Measurements from ENCODE around the gene PAX5. TPM values are rescaled to one million over a fixed set of nuclear protein-coding genes. Genes with fewer than 3 reads are reported as not detected.

Gene PAX5
- polyA plus RNA-seq, 2 of the 4 experiments (the other 2 are of a cell fraction), result not detected

GRCh38 chr9:36796671-36797419 is 237.2 kb downstream of the PAX5 start:
- FAIRE-seq, result no peak
- ChIA-PET POLR2A (no interaction called here), CTCF (interaction anchor here (0.8 to 12.3 kb wide), 6 partner anchors 9 to 178 kb away, joined by 3 to 95 read pairs (median 3); no protein-coding TSS in a partner anchor)
- no peak for DNase-seq (ENCODE audit: low read depth in 1 of 2, low spot score in 1 of 2)
- H3K27ac ChIP-seq, result no peak overlapping the region
- TF ChIP-seq PHF8 (IDR thresholded peaks at IDR 0.05; ENCODE audit: borderline replicate concordance, low read depth), result no peak
- no peak for TF ChIP-seq HES2 (IDR thresholded peaks at IDR 0.05)
- no peak for TF ChIP-seq RFX5 (IDR thresholded peaks at IDR 0.05)
- no peak for TF ChIP-seq CHD2 (IDR thresholded peaks at IDR 0.05; ENCODE audit: low read length, partially characterized antibody)
- TF ChIP-seq POLR2AphosphoS2 (conservative IDR thresholded peaks at IDR 0.05; ENCODE audit: low read length), result no peak
- TF ChIP-seq RAD21 (conservative IDR thresholded peaks at IDR 0.05 in 1 of 2, IDR thresholded peaks at IDR 0.05 in 1 of 2), result no peak
- ATAC-seq, result no peak
- peaks cover 20% of the 10 kb centered on the region for H3K9me3 ChIP-seq
- H3K4me1 ChIP-seq, result no peaks in the 10 kb centered on the region
- H3K4me2 ChIP-seq, result no peak overlapping the region
- H3K4me3 ChIP-seq, result no peak overlapping the region
- 45% methylated on average over 5 of the region's 5 CpGs for WGBS (ENCODE audit: missing lambda C conversion rate)

DNA sequence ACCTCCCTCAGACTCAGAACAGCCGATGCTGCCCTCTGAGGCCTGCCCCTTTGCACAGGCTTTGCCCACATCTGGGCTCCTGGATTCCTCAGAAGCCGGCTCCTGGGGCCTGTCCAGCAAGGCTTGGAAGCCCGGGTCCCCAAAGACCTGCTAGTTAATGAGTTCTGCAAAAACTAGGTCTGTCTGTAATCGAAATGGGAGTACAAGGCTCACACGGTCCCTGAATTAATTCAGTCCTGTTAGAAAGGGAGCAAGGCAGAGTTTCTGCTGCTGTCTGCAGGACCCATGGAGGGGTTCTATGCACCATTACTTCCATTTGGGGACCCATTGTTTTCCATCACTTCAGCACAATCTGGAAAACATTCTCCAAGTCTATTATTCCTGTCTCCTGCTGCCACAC is 239.6 kb downstream of the PAX5 start:
- no peaks in the 10 kb centered on the region for H3K4me1 ChIP-seq
- no peak overlapping the region for H3K4me3 ChIP-seq
- no peak for ATAC-seq
- ChIA-PET POLR2A (no interaction called here), CTCF (interaction anchor here (12.3 kb wide), 1 partner anchor 64 kb away, joined by 95 read pairs; no protein-coding TSS in a partner anchor)
- peaks cover 20% of the 10 kb centered on the region for H3K9me3 ChIP-seq
- FAIRE-seq, result no peak
- TF ChIP-seq NPAS2 (CRISPR knock-in tag; IDR thresholded peaks at IDR 0.05; ENCODE audit: borderline replicate concordance) (no peak), FOSL2 (IDR thresholded peaks at IDR 0.05) (no peak), FOSL2 (CRISPR knock-in tag; IDR thresholded peaks at IDR 0.05) (no peak), KDM5A (IDR thresholded peaks at IDR 0.05) (no peak), SREBF2 (IDR thresholded peaks at IDR 0.05) (no peak), ZNF302 (CRISPR knock-in tag; IDR thresholded peaks at IDR 0.05) (no peak), JUN (IDR thresholded peaks at IDR 0.05) (no peak), HES2 (IDR thresholded peaks at IDR 0.05) (no peak), MAZ (IDR thresholded peaks at IDR 0.05; ENCODE audit: borderline replicate concordance, low read depth, low read length) (no peak), KDM1A (IDR thresholded peaks at IDR 0.05; ENCODE audit: low read depth) (no peak), TP53 (CRISPR knock-in tag; IDR thresholded peaks at IDR 0.05) (no peak), FOSB (CRISPR knock-in tag; IDR thresholded peaks at IDR 0.05) (no peak), GATA3 (IDR thresholded peaks at IDR 0.05; ENCODE audit: borderline replicate concordance) (no peak), RARB (CRISPR knock-in tag; IDR thresholded peaks at IDR 0.05) (no peak), POLR2A (IDR thresholded peaks at IDR 0.05; ENCODE audit: low read length) (no peak)
- TF ChIP-seq, protein P1, sequence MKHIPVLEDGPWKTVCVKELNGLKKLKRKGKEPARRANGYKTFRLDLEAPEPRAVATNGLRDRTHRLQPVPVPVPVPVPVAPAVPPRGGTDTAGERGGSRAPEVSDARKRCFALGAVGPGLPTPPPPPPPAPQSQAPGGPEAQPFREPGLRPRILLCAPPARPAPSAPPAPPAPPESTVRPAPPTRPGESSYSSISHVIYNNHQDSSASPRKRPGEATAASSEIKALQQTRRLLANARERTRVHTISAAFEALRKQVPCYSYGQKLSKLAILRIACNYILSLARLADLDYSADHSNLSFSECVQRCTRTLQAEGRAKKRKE (CRISPR knock-in tag; IDR thresholded peaks at IDR 0.05; ENCODE audit: low read depth), result no peak
- TF ChIP-seq, protein P2, sequence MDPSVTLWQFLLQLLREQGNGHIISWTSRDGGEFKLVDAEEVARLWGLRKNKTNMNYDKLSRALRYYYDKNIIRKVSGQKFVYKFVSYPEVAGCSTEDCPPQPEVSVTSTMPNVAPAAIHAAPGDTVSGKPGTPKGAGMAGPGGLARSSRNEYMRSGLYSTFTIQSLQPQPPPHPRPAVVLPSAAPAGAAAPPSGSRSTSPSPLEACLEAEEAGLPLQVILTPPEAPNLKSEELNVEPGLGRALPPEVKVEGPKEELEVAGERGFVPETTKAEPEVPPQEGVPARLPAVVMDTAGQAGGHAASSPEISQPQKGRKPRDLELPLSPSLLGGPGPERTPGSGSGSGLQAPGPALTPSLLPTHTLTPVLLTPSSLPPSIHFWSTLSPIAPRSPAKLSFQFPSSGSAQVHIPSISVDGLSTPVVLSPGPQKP (IDR thresholded peaks at IDR 0.05; ENCODE audit: low read depth, low read length), result no peak
- no peak for DNase-seq (ENCODE audit: low read depth in 1 of 2, low spot score in 1 of 2)
- H3K27ac ChIP-seq, result no peak overlapping the region
- H3K4me2 ChIP-seq, result no peak overlapping the region
- WGBS (ENCODE audit: missing lambda C conversion rate), result 20% methylated on average over 5 of the region's 5 CpGs

Data from A549 (cell line).